Ishikawa (cell line): ENCODE data around the gene GRM5.

Experiments
- CREB1 ChIP-seq: IDR thresholded peaks from 2 replicates; pipeline ENCODE4 v1.6.1; 2012; ENCODE audit warnings: low read depth
- FOXM1 ChIP-seq: IDR thresholded peaks from 2 replicates; pipeline ENCODE4 v1.6.1; 2012; ENCODE audit warnings: low read depth, borderline replicate concordance
- NFIC ChIP-seq: IDR thresholded peaks from 2 replicates; pipeline ENCODE4 v1.6.1; 2012
- RAD21 ChIP-seq: IDR thresholded peaks from 2 replicates; pipeline ENCODE4 v1.6.1; 2012; ENCODE audit warnings: low read depth
- TAF1 ChIP-seq: IDR thresholded peaks from 2 replicates; pipeline ENCODE4 v1.6.1; 2012; ENCODE audit warnings: low read depth, mild to moderate bottlenecking
- TF ChIP-seq, protein P1 (sequence below): IDR thresholded peaks from 2 replicates; pipeline ENCODE4 v1.6.1; 2012

- TF ChIP-seq CREB1 (no peak), NFIC (no peak), RAD21 (no peak), TAF1 (no peak), FOXM1 (no peak)
- TF ChIP-seq, protein P1, sequence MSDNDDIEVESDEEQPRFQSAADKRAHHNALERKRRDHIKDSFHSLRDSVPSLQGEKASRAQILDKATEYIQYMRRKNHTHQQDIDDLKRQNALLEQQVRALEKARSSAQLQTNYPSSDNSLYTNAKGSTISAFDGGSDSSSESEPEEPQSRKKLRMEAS, result no peak
Measured at GRCh38 chr11:89016214-89016613, 49.6 kb downstream of the GRM5 start.
